ENCODE measurements around the gene PALD1. TPM values are rescaled to one million over a fixed set of nuclear protein-coding genes. Genes with fewer than 3 reads are reported as not detected.
A peak's percentile ranks its signal among the peaks of the same experiment; 100 is the strongest.

The PALD1 gene
- total and polyA plus RNA-seq, 9 of the 15 experiments (the other 6 are each of a cell fraction or from before 2014, with no cell fraction given) = 0.03 to 0.29 (median 0.09) TPM; not detected in 2

GRCh38 chr10:70586348-70586930 is 107.9 kb downstream of the PALD1 start:
- peak overlapping the region in 1 of 2 experiments; percentile 8; a peak in 1 of 4 replicates for H3K9ac ChIP-seq (ENCODE audit: insufficient read depth in 1 of 2, low read depth in 2 of 2, low read length in 2 of 2)
- no peaks in the 10 kb centered on the region for H3K9me1 ChIP-seq (ENCODE audit: control insufficient read depth, insufficient read depth, low read length)
- TF ChIP-seq ZNF24 (IDR thresholded peaks at IDR 0.05) (peak; percentile 88), RBFOX2 (IDR thresholded peaks at IDR 0.05; ENCODE audit: low read depth, low read length) (no peak)
- H3K9me3 ChIP-seq (replicated peaks; ENCODE audit: control insufficient read depth, insufficient read depth, low read depth, low read length) = no peaks in the 10 kb centered on the region
- BruUV-seq (replicated peaks) = no TSS peak
- intact Hi-C loops (cut with micrococcal nuclease) (no loop called here), in situ Hi-C loops (cut with MboI) (no loop called here)
- no peaks in the 10 kb centered on the region for H3K36me3 ChIP-seq (ENCODE audit: control insufficient read depth, insufficient read depth, low read length)
- H3K4me1 ChIP-seq (replicated peaks in 1 of 2; ENCODE audit: control insufficient read depth in 2 of 2, insufficient read depth in 2 of 2, low read length in 2 of 2) = peaks cover 30 to 44% of the 10 kb centered on the region in 2 experiments
- WGBS (ENCODE audit: insufficient coverage, low coverage, missing lambda C conversion rate) = 52% methylated on average over 8 of the region's 8 CpGs
- H4K20me1 ChIP-seq (replicated peaks; ENCODE audit: control insufficient read depth, insufficient read depth, low read length) = no peaks in the 10 kb centered on the region
- POLR2A ChIA-PET = interaction anchor here (1.4 to 2.4 kb wide), 3 partner anchors 8 to 167 kb away, joined by 5 to 19 read pairs (median 6); no protein-coding TSS in a partner anchor
- H2AFZ ChIP-seq (ENCODE audit: low read depth, low read length) = no peak overlapping the region
- no peak for DNase-seq (ENCODE audit: extremely low read depth in 1 of 4, low spot score in 3 of 4)
- no peak overlapping the region for H3K4me2 ChIP-seq (ENCODE audit: insufficient read depth, low read length)
- H3K27ac ChIP-seq (ENCODE audit: extremely low read depth, low read depth, low read length) = no peak overlapping the region
- no peaks in the 10 kb centered on the region for H3K79me2 ChIP-seq (ENCODE audit: control insufficient read depth, insufficient read depth, low read length)
- no peak for ATAC-seq
- no peak for FAIRE-seq
- H3K27me3 ChIP-seq (ENCODE audit: control insufficient read depth in 2 of 2, insufficient read depth in 2 of 2, low read length in 2 of 2) = no peaks in the 10 kb centered on the region
- H3K4me3 ChIP-seq = no peak overlapping the region
- CTCF ChIA-PET (ENCODE audit: low intra/inter-chr PET ratio) = no interaction called here

- H3K4me3 ChIP-seq = no peak overlapping the region
- no peak overlapping the region for H3K4me2 ChIP-seq (ENCODE audit: insufficient read depth, low read length)
- POLR2A ChIA-PET = interaction anchor here (1.5 to 2.4 kb wide), 2 partner anchors 11 to 167 kb away, joined by 5 to 19 read pairs; no protein-coding TSS in a partner anchor
- CTCF ChIA-PET (ENCODE audit: low intra/inter-chr PET ratio) = no interaction called here
- in situ Hi-C loops (cut with MboI) (no loop called here), intact Hi-C loops (cut with micrococcal nuclease) (no loop called here)
- DNase-seq (ENCODE audit: extremely low read depth in 1 of 4, low spot score in 3 of 4) (no peak), FAIRE-seq (no peak), ATAC-seq (no peak)
- no TSS peak for BruUV-seq (replicated peaks)
- no peaks in the 10 kb centered on the region for H3K9me1 ChIP-seq (ENCODE audit: control insufficient read depth, insufficient read depth, low read length)
- 56% methylated on average over 8 of the region's 8 CpGs for WGBS (ENCODE audit: insufficient coverage, low coverage, missing lambda C conversion rate)
- H3K9ac ChIP-seq (ENCODE audit: insufficient read depth in 1 of 2, low read depth in 2 of 2, low read length in 2 of 2) = no peak overlapping the region
- no peaks in the 10 kb centered on the region for H3K9me3 ChIP-seq (replicated peaks; ENCODE audit: control insufficient read depth, insufficient read depth, low read depth, low read length)
- no peaks in the 10 kb centered on the region for H4K20me1 ChIP-seq (replicated peaks; ENCODE audit: control insufficient read depth, insufficient read depth, low read length)
- H3K27me3 ChIP-seq (ENCODE audit: control insufficient read depth in 2 of 2, insufficient read depth in 2 of 2, low read length in 2 of 2) = no peaks in the 10 kb centered on the region
- no peaks in the 10 kb centered on the region for H3K79me2 ChIP-seq (ENCODE audit: control insufficient read depth, insufficient read depth, low read length)
- no peaks in the 10 kb centered on the region for H3K36me3 ChIP-seq (ENCODE audit: control insufficient read depth, insufficient read depth, low read length)
- H2AFZ ChIP-seq (ENCODE audit: low read depth, low read length) = no peak overlapping the region
- H3K4me1 ChIP-seq (replicated peaks in 1 of 2; ENCODE audit: control insufficient read depth in 2 of 2, insufficient read depth in 2 of 2, low read length in 2 of 2) = peaks cover 30 to 44% of the 10 kb centered on the region in 2 experiments
- H3K27ac ChIP-seq (ENCODE audit: extremely low read depth, low read depth, low read length) = no peak overlapping the region
- TF ChIP-seq NCOA6 (IDR thresholded peaks at IDR 0.05) (no peak), POLR2B (IDR thresholded peaks at IDR 0.05; ENCODE audit: low read depth, partially characterized antibody) (no peak), PYGO2 (tag; IDR thresholded peaks at IDR 0.05) (no peak), PHF21A (IDR thresholded peaks at IDR 0.05; ENCODE audit: borderline replicate concordance, low read depth) (no peak), PREB (CRISPR knock-in tag; IDR thresholded peaks at IDR 0.05) (no peak), KLF13 (tag; IDR thresholded peaks at IDR 0.05; ENCODE audit: borderline replicate concordance, low read depth) (no peak), E2F3 (CRISPR knock-in tag; IDR thresholded peaks at IDR 0.05) (no peak), STAT5A (IDR thresholded peaks at IDR 0.05; ENCODE audit: borderline replicate concordance, low read length) (no peak), SLC30A9 (CRISPR knock-in tag; IDR thresholded peaks at IDR 0.05) (no peak)
Observed at GRCh38 chr10:70587045-70587658, 108.6 kb downstream of the PALD1 start.
